Liver (tissue), 9 donors: Measurements from ENCODE around the gene IGDCC3. TPM values are rescaled to one million over a fixed set of nuclear protein-coding genes. Genes with fewer than 3 reads are reported as not detected.

ENCODE experiments used
- DNase-seq: peaks from one replicate; pipeline ENCODE4 v3.0.0-alpha.2; 2017; ENCODE audit warnings: low spot score
- H3K27ac ChIP-seq, 2 donors: one replicate each; pipeline ENCODE4 v1.7.0; 2013; ENCODE audit warnings: inconsistent platforms in 2 of 2, low read length in 2 of 2, control low read depth in 1 of 2, low read depth in 1 of 2, mild to moderate bottlenecking in 1 of 2
- H3K27me3 ChIP-seq, 4 donors: one replicate each; pipeline versions ENCODE4 v1.6.1 to v1.7.0; 2013; ENCODE audit warnings: low read length in 3 of 4, inconsistent platforms in 1 of 4, mild to moderate bottlenecking in 1 of 4, moderate library complexity in 1 of 4; ENCODE audit not compliant: control insufficient read depth in 4 of 4, insufficient read depth in 4 of 4
- H3K36me3 ChIP-seq, 4 donors: one replicate each; pipeline versions ENCODE4 v1.6.1 to v1.7.0; 2013; ENCODE audit warnings: low read length in 3 of 4, mild to moderate bottlenecking in 3 of 4, low read depth in 1 of 4, moderate library complexity in 1 of 4; ENCODE audit not compliant: control insufficient read depth in 4 of 4, insufficient read depth in 3 of 4
- H3K4me1 ChIP-seq, 4 donors: one replicate each; pipeline versions ENCODE4 v1.6.1 to v1.7.0; 2013; ENCODE audit warnings: low read length in 3 of 4, mild to moderate bottlenecking in 3 of 4, moderate library complexity in 1 of 4; ENCODE audit not compliant: control insufficient read depth in 4 of 4, insufficient read depth in 4 of 4
- H3K4me3 ChIP-seq, 3 donors: one replicate each; pipeline versions ENCODE4 v1.6.1 to v1.7.0; 2013; ENCODE audit warnings: low read length in 3 of 3, control low read depth in 1 of 3, low read depth in 1 of 3, mild to moderate bottlenecking in 1 of 3
- H3K9ac ChIP-seq, 2 donors: one replicate each; pipeline ENCODE4 v1.7.0; 2013; ENCODE audit warnings: low read length in 2 of 2, mild to moderate bottlenecking in 2 of 2, moderate library complexity in 2 of 2, control low read depth in 1 of 2, low read depth in 1 of 2
- H3K9me3 ChIP-seq, 4 donors: one replicate each; pipeline versions ENCODE4 v1.6.1 to v1.7.0; 2013; ENCODE audit warnings: low read length in 3 of 4; ENCODE audit not compliant: control insufficient read depth in 4 of 4
- EGR1 ChIP-seq, 2 donors: IDR thresholded peaks; 2 replicates each; pipeline ENCODE4 v1.6.1; 2016 to 2018; ENCODE audit warnings: antibody characterized with exemption in 2 of 2, low read depth in 2 of 2
- FOXA1 ChIP-seq: IDR thresholded peaks from 2 replicates; pipeline ENCODE4 v1.6.1; 2016; ENCODE audit warnings: antibody characterized with exemption
- FOXA2 ChIP-seq: IDR thresholded peaks from 2 replicates; pipeline ENCODE4 v1.6.1; 2016; ENCODE audit warnings: antibody characterized with exemption
- GABPA ChIP-seq, 2 donors: IDR thresholded peaks in 1 of 2; conservative IDR thresholded peaks in 1 of 2; 2 replicates each; pipeline ENCODE4 v1.6.1; 2016; ENCODE audit warnings: antibody characterized with exemption in 2 of 2, mild to moderate bottlenecking in 1 of 2, moderate library complexity in 1 of 2
- HNF4A ChIP-seq, 2 donors: conservative IDR thresholded peaks; 2 replicates each; pipeline ENCODE4 v1.6.1; 2016; ENCODE audit warnings: antibody characterized with exemption in 2 of 2, mild to moderate bottlenecking in 2 of 2
- HNF4G ChIP-seq: IDR thresholded peaks from 2 replicates; pipeline ENCODE4 v1.6.1; 2016; ENCODE audit warnings: antibody characterized with exemption
- JUND ChIP-seq, 2 donors: IDR thresholded peaks; 2 replicates each; pipeline ENCODE4 v1.6.1; 2016; ENCODE audit warnings: antibody characterized with exemption in 2 of 2
- NR2F2 ChIP-seq: IDR thresholded peaks from 2 replicates; pipeline ENCODE4 v1.6.1; 2016; ENCODE audit warnings: antibody characterized with exemption
- RAD21 ChIP-seq, 2 donors: IDR thresholded peaks; 2 replicates each; pipeline ENCODE4 v1.6.1; 2016; ENCODE audit warnings: antibody characterized with exemption in 2 of 2, mild to moderate bottlenecking in 2 of 2
- RXRA ChIP-seq, 2 donors: IDR thresholded peaks; 2 replicates each; pipeline ENCODE4 v1.6.1; 2017 to 2018; ENCODE audit warnings: antibody characterized with exemption in 2 of 2, mild to moderate bottlenecking in 1 of 2
- SP1 ChIP-seq: IDR thresholded peaks from 2 replicates; pipeline ENCODE4 v1.6.1; 2018; ENCODE audit warnings: antibody characterized with exemption, mild to moderate bottlenecking
- TAF1 ChIP-seq: conservative IDR thresholded peaks from 2 replicates; pipeline ENCODE4 v1.6.1; 2016; ENCODE audit warnings: antibody characterized with exemption, mild to moderate bottlenecking
- YY1 ChIP-seq: IDR thresholded peaks from 2 replicates; pipeline ENCODE4 v1.6.1; 2016; ENCODE audit warnings: antibody characterized with exemption, mild to moderate bottlenecking
- WGBS: extraction: QIAGEN DNeasy Blood & Tissue Kit; methylation state at CpG from one replicate; pipeline ENCODE4 v1.1.7; 2013; 5-methylcytosine and 5-hydroxymethylcytosine counted together
- polyA plus RNA-seq, 2 donors: library from polyadenylated mRNA; stranded (reverse) in 1 of 2; unstranded in 1 of 2; fragments of 200-250 nt in 1 of 2; fragments of >200 nt in 1 of 2; fragmentation: Nextera tagmentation in 1 of 2; extraction: Ambion mirVana in 1 of 2; gene quantifications; one replicate each; pipeline versions ENCODE4 v1.2.1 to v1.2.3, GENCODE V29; 2013 to 2015
- total RNA-seq, 2 donors: library from RNA; depleted of rRNA; stranded (reverse); fragments of >200 nt; gene quantifications; one replicate each; pipeline ENCODE4 v1.2.3, GENCODE V29; 2014
- TF ChIP-seq, protein P1 (sequence below): IDR thresholded peaks from 2 replicates; pipeline ENCODE4 v1.6.1; 2016; ENCODE audit warnings: antibody characterized with exemption
- TF ChIP-seq, protein P2 (sequence below): IDR thresholded peaks from 2 replicates; pipeline ENCODE4 v1.6.1; 2016; ENCODE audit warnings: antibody characterized with exemption, mild to moderate bottlenecking
- TF ChIP-seq, protein P3 (sequence below): IDR thresholded peaks from 2 replicates; pipeline ENCODE4 v1.6.1; 2016; ENCODE audit warnings: antibody characterized with exemption
- TF ChIP-seq, protein P4 (sequence below): fragments of 150-350 bp; IDR thresholded peaks from 2 replicates; pipeline ENCODE4 v1.5.1; 2017; ENCODE audit warnings: improper control_type of control experiment, low read depth, low read length; ENCODE audit not compliant: missing input control
- TF ChIP-seq, protein P5 (sequence below): IDR thresholded peaks from 2 replicates; pipeline ENCODE4 v1.6.1; 2016; ENCODE audit warnings: antibody characterized with exemption
- donor health status: healthy.
- donor health status: healthy.
- donor health status: healthy.
- donor health status: healthy.
- donor health status: healthy.

IGDCC3 gene
- total and polyA plus RNA-seq, 4 donors = 1.5 TPM; not detected in 3

DNA sequence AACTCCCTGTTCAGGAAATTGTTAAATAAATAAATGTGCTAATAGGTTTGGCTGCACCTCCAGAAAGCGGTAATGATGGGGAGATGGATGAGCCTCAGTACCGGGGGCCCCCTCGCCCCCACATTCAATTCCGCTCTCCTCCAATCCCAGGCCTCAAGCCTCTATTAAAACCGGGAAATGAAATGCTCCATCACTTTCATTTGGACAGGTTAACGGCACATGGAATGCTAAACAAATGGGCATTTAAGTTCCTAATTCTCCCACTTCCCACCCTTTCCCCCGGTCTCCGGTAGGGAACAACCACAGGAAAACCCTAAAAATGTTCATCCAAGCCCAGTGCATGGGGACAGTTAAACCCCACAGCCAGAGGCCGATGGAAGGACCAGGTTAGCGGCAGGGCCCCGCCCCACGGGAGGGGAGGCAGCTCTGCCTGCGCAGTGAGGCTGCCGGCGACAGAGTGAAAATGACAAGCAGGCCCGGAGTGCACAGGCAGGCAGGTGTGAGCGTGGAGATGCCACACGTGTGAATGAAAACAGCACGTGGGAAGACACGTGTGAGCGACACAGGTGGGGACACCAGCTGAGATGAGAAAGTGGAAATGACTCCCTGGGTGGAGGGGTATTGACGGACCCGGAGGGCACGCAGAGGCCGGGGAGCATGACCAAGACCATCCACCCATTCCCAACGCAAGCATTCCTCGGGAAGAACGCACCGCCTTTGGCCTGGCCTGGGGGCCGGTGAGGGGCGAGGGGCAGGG lies 45.2 kb downstream of the IGDCC3 start:
- no peaks in the 10 kb centered on the region for H3K9me3 ChIP-seq
- no peak for DNase-seq
- 91% methylated on average over 31 of the region's 31 CpGs for WGBS

DNA sequence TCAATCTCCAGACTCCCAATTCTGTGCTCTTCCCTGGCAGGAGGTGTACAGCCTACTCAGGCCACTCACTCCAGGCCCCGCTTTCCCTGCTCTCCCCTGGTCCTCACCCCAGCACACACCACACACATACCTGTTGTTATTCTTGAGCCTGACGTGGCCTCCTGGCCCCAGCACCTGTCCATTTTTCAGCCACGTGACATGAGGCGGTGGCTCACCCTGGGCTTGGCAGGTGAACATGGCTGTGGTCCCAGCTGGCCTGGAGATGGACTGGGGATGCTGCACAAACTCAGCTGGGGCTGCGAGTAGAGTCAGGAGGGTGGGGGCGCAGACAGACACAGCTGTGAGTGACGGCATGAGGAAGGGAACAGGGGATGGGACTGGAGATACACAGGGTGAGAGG lies 46.0 kb downstream of the IGDCC3 start:
- Histone ChIP-seq H3K36me3 (no peaks in the 10 kb centered on the region), H3K4me1 (no peaks in the 10 kb centered on the region), H3K27me3 (no peaks in the 10 kb centered on the region), H3K27ac (no peak overlapping the region), H3K9me3 (no peaks in the 10 kb centered on the region), H3K9ac (no peak overlapping the region), H3K4me3 (no peak overlapping the region)
- TF ChIP-seq EGR1 (IDR thresholded peaks at IDR 0.05; ENCODE audit: low read depth in 2 of 2) = no peak
- 87% methylated on average over 6 of the region's 7 CpGs for WGBS
- DNase-seq = no peak

More for the DNA sequence above, 45.2 kb downstream of the IGDCC3 start:
- no peaks in the 10 kb centered on the region for H3K27me3 ChIP-seq
- no peaks in the 10 kb centered on the region for H3K4me1 ChIP-seq
- H3K27ac ChIP-seq = no peak overlapping the region
- H3K36me3 ChIP-seq = no peaks in the 10 kb centered on the region
- H3K9ac ChIP-seq = no peak overlapping the region
- no peak overlapping the region for H3K4me3 ChIP-seq
- no peak for TF ChIP-seq NR2F2

DNA sequence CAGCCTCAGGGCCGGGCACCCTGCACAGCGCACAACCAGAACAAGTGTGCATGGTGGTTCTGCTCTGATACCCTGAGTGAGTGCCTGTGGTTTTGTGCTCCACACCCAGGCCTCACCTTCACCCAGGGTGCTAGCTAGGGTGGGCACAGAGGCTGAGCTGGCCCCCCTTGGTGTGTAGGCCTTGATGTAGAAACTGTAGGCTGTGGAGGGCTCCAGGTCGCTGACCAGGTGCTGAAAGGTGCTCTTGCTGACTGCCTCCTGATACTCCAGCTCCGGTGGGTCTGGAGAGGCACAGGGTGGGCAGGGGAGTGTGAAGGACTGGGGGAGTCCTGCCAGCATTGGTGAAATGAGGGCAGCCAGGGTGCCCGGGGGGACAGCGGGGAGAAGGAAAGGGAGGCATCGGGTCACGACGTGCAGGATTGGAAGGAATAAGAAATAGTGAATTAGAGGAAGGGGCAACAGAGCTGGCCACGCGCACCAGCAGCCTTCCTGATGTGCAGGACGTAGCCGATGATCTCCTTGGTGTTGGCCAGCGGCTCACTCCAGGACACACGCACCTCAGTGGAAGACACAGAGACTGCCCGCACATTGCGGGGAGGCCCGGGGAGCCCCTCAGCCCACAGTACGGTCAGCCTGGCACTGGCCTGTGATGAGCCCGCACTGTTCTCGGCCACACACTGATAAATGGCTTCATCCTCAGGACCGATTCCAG lies 46.7 kb downstream of the IGDCC3 start:
- 94% methylated on average over 22 of the region's 22 CpGs for WGBS
- H3K27ac ChIP-seq = no peak overlapping the region
- no peak for DNase-seq
- no peaks in the 10 kb centered on the region for H3K4me1 ChIP-seq
- no peak overlapping the region for H3K9ac ChIP-seq
- H3K27me3 ChIP-seq = no peaks in the 10 kb centered on the region
- H3K9me3 ChIP-seq = no peaks in the 10 kb centered on the region
- H3K4me3 ChIP-seq = no peak overlapping the region
- TF ChIP-seq FOXA1 = no peak
- TF ChIP-seq NR2F2 = no peak
- TF ChIP-seq YY1 = no peak
- no peak for TF ChIP-seq JUND (IDR thresholded peaks at IDR 0.05)
- TF ChIP-seq RAD21 (IDR thresholded peaks at IDR 0.05) = no peak
- TF ChIP-seq RXRA (IDR thresholded peaks at IDR 0.05) = no peak
- TF ChIP-seq SP1 = no peak
- TF ChIP-seq, protein P1, sequence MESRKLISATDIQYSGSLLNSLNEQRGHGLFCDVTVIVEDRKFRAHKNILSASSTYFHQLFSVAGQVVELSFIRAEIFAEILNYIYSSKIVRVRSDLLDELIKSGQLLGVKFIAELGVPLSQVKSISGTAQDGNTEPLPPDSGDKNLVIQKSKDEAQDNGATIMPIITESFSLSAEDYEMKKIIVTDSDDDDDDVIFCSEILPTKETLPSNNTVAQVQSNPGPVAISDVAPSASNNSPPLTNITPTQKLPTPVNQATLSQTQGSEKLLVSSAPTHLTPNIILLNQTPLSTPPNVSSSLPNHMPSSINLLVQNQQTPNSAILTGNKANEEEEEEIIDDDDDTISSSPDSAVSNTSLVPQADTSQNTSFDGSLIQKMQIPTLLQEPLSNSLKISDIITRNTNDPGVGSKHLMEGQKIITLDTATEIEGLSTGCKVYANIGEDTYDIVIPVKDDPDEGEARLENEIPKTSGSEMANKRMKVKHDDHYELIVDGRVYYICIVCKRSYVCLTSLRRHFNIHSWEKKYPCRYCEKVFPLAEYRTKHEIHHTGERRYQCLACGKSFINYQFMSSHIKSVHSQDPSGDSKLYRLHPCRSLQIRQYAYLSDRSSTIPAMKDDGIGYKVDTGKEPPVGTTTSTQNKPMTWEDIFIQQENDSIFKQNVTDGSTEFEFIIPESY = no peak
- TF ChIP-seq, protein P2, sequence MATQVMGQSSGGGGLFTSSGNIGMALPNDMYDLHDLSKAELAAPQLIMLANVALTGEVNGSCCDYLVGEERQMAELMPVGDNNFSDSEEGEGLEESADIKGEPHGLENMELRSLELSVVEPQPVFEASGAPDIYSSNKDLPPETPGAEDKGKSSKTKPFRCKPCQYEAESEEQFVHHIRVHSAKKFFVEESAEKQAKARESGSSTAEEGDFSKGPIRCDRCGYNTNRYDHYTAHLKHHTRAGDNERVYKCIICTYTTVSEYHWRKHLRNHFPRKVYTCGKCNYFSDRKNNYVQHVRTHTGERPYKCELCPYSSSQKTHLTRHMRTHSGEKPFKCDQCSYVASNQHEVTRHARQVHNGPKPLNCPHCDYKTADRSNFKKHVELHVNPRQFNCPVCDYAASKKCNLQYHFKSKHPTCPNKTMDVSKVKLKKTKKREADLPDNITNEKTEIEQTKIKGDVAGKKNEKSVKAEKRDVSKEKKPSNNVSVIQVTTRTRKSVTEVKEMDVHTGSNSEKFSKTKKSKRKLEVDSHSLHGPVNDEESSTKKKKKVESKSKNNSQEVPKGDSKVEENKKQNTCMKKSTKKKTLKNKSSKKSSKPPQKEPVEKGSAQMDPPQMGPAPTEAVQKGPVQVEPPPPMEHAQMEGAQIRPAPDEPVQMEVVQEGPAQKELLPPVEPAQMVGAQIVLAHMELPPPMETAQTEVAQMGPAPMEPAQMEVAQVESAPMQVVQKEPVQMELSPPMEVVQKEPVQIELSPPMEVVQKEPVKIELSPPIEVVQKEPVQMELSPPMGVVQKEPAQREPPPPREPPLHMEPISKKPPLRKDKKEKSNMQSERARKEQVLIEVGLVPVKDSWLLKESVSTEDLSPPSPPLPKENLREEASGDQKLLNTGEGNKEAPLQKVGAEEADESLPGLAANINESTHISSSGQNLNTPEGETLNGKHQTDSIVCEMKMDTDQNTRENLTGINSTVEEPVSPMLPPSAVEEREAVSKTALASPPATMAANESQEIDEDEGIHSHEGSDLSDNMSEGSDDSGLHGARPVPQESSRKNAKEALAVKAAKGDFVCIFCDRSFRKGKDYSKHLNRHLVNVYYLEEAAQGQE = no peak
- no peak for TF ChIP-seq FOXA2
- no peak for TF ChIP-seq GABPA (IDR thresholded peaks at IDR 0.05 in 1 of 2, conservative IDR thresholded peaks at IDR 0.05 in 1 of 2)
- TF ChIP-seq, protein P3, sequence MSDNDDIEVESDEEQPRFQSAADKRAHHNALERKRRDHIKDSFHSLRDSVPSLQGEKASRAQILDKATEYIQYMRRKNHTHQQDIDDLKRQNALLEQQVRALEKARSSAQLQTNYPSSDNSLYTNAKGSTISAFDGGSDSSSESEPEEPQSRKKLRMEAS = no peak
- TF ChIP-seq, protein P4, sequence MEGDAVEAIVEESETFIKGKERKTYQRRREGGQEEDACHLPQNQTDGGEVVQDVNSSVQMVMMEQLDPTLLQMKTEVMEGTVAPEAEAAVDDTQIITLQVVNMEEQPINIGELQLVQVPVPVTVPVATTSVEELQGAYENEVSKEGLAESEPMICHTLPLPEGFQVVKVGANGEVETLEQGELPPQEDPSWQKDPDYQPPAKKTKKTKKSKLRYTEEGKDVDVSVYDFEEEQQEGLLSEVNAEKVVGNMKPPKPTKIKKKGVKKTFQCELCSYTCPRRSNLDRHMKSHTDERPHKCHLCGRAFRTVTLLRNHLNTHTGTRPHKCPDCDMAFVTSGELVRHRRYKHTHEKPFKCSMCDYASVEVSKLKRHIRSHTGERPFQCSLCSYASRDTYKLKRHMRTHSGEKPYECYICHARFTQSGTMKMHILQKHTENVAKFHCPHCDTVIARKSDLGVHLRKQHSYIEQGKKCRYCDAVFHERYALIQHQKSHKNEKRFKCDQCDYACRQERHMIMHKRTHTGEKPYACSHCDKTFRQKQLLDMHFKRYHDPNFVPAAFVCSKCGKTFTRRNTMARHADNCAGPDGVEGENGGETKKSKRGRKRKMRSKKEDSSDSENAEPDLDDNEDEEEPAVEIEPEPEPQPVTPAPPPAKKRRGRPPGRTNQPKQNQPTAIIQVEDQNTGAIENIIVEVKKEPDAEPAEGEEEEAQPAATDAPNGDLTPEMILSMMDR = no peak
- TF ChIP-seq HNF4G = no peak
- TF ChIP-seq EGR1 (IDR thresholded peaks at IDR 0.05; ENCODE audit: low read depth in 2 of 2) = no peak
- TF ChIP-seq, protein P5, sequence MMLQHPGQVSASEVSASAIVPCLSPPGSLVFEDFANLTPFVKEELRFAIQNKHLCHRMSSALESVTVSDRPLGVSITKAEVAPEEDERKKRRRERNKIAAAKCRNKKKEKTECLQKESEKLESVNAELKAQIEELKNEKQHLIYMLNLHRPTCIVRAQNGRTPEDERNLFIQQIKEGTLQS = no peak
- TF ChIP-seq HNF4A (conservative IDR thresholded peaks at IDR 0.05) = no peak
- TF ChIP-seq TAF1 = no peak
- H3K36me3 ChIP-seq = no peaks in the 10 kb centered on the region
